IMR-90 (cell line): Measurements from ENCODE around the gene NCDN. TPM values are rescaled to one million over a fixed set of nuclear protein-coding genes. Genes with fewer than 3 reads are reported as not detected.

Experiments used
- ATAC-seq: fragments of 200-7000 bp; cut with Tn5 transposase; 2 replicates; pipeline ENCODE4 v1.9.1; 2020; ENCODE audit warnings: low read depth, mild to moderate bottlenecking, moderate library complexity
- BruUV-seq: library from RNA; stranded (reverse); fragments of 400-500 nt; replicated peaks from 2 replicates; lab custom pipeline; 2021; lab: Mats Ljungman, UMichigan
- CTCF ChIA-PET: fragments of 300-600 bp; formaldehyde crosslinking; extraction: SDS; loops from one replicate; lab custom pipeline; 2021; ENCODE audit warnings: antibody characterized with exemption; lab: Yijun Ruan, JAX
- POLR2A ChIA-PET: fragments of 300-600 bp; sonication (Branson Sonifier 250); formaldehyde crosslinking; loops from one replicate; lab custom pipeline; 2022; ENCODE audit warnings: antibody characterized with exemption; ENCODE audit not compliant: unreplicated experiment; lab: Charles Lee
- DNase-seq: peaks from one replicate; pipeline ENCODE4 v3.0.0; 2013
- H2AFZ ChIP-seq: replicated peaks from 2 replicates; pipeline ENCODE3; 2013; ENCODE audit warnings: low read length, mild to moderate bottlenecking; ENCODE audit not compliant: poor library complexity
- H2AK5ac ChIP-seq: 2 replicates; pipeline ENCODE4 v1.6.1; 2013; ENCODE audit warnings: low read depth, low read length, inconsistent platforms
- H2AK9ac ChIP-seq: replicated peaks from 2 replicates; pipeline ENCODE3; 2013; ENCODE audit warnings: mild to moderate bottlenecking, low read depth, low read length, moderate library complexity; ENCODE audit not compliant: poor library complexity
- H2BK120ac ChIP-seq: 2 replicates; pipeline ENCODE4 v1.6.1; 2013; ENCODE audit warnings: low read depth, low read length, inconsistent platforms
- H2BK15ac ChIP-seq: 3 replicates; pipeline ENCODE4 v1.6.1; 2013; ENCODE audit warnings: low read depth, low read length, inconsistent platforms
- H2BK20ac ChIP-seq: 2 replicates; pipeline ENCODE4 v1.6.1; 2013; ENCODE audit warnings: low read depth, mild to moderate bottlenecking, inconsistent platforms, low read length, moderate library complexity
- H2BK5ac ChIP-seq: 2 replicates; pipeline ENCODE4 v1.6.1; 2013; ENCODE audit warnings: mild to moderate bottlenecking, low read depth, low read length, inconsistent platforms; ENCODE audit not compliant: poor library complexity, severe bottlenecking
- H3K14ac ChIP-seq: replicated peaks from 2 replicates; pipeline ENCODE4 v1.6.1; 2013; ENCODE audit warnings: low read depth, low read length, inconsistent platforms
- H3K18ac ChIP-seq: 2 replicates; pipeline ENCODE4 v1.6.1; 2013; ENCODE audit warnings: low read depth, low read length, control low read depth
- H3K23ac ChIP-seq: 2 replicates; pipeline ENCODE4 v1.6.1; 2013; ENCODE audit warnings: low read depth, low read length, inconsistent platforms
- H3K27ac ChIP-seq: 2 replicates; pipeline ENCODE4 v1.5.1; 2013; ENCODE audit warnings: mild to moderate bottlenecking, control low read depth, low read length; ENCODE audit not compliant: insufficient read depth
- H3K27me3 ChIP-seq: 2 replicates; pipeline ENCODE4 v1.6.1; 2013; ENCODE audit warnings: low read length; ENCODE audit not compliant: control insufficient read depth, insufficient read depth
- H3K36me3 ChIP-seq: 2 replicates; pipeline ENCODE4 v1.6.1; 2013; ENCODE audit warnings: low read length, mixed read lengths; ENCODE audit not compliant: control insufficient read depth, insufficient read depth
- H3K4ac ChIP-seq: 2 replicates; pipeline ENCODE4 v1.6.1; 2013; ENCODE audit warnings: low read depth, low read length, inconsistent platforms
- H3K4me1 ChIP-seq: 2 replicates; pipeline ENCODE4 v1.6.1; 2013; ENCODE audit warnings: low read length, mixed read lengths; ENCODE audit not compliant: control insufficient read depth, insufficient read depth
- H3K4me2 ChIP-seq: 2 replicates; pipeline ENCODE4 v1.6.1; 2013; ENCODE audit warnings: low read depth, mild to moderate bottlenecking, control low read depth, low read length, moderate library complexity
- H3K4me3 ChIP-seq: 2 replicates; pipeline ENCODE4 v1.5.1; 2013; ENCODE audit warnings: low read depth, mild to moderate bottlenecking, control low read depth, low read length, moderate library complexity; ENCODE audit not compliant: insufficient read depth
- H3K56ac ChIP-seq: 2 replicates; pipeline ENCODE4 v1.6.1; 2013; ENCODE audit warnings: low read length, inconsistent platforms; ENCODE audit not compliant: insufficient read depth; ENCODE audit errors: extremely low read depth
- H3K79me1 ChIP-seq, 2 experiments: 2 replicates each; pipeline ENCODE4 v1.6.1; 2013; ENCODE audit warnings: low read length in 2 of 2, inconsistent platforms in 1 of 2, low read depth in 1 of 2
- H3K9ac ChIP-seq: 2 replicates; pipeline ENCODE4 v1.6.1; 2013; ENCODE audit warnings: low read depth, low read length, control low read depth
- H3K9me1 ChIP-seq: 2 replicates; pipeline ENCODE4 v1.6.1; 2013; ENCODE audit warnings: low read length, inconsistent platforms; ENCODE audit not compliant: insufficient read depth
- H3K9me3 ChIP-seq: 2 replicates; pipeline ENCODE4 v1.6.1; 2013; ENCODE audit warnings: low read length; ENCODE audit not compliant: control insufficient read depth, insufficient read depth
- H4K20me1 ChIP-seq: 2 replicates; pipeline ENCODE4 v1.6.1; 2013; ENCODE audit warnings: low read length, inconsistent platforms; ENCODE audit not compliant: insufficient read depth
- H4K5ac ChIP-seq: 2 replicates; pipeline ENCODE4 v1.6.1; 2013; ENCODE audit warnings: mild to moderate bottlenecking, low read depth, low read length, control low read depth
- H4K8ac ChIP-seq, 2 experiments: 2 replicates each; pipeline ENCODE4 v1.6.1; 2013; ENCODE audit warnings: low read depth in 2 of 2, low read length in 2 of 2, control low read depth in 1 of 2, inconsistent platforms in 1 of 2
- H4K91ac ChIP-seq: 2 replicates; pipeline ENCODE4 v1.6.1; 2013; ENCODE audit warnings: low read depth, low read length, inconsistent platforms; ENCODE audit not compliant: insufficient read depth
- BHLHE40 ChIP-seq: fragments of 150-350 bp; IDR thresholded peaks from 2 replicates; pipeline ENCODE4 v1.6.1; 2016; ENCODE audit warnings: mild to moderate bottlenecking, low read depth, low read length
- CHD1 ChIP-seq: IDR thresholded peaks from 2 replicates; pipeline ENCODE4 v1.6.1; 2012; ENCODE audit warnings: low read depth, low read length, improper control_type of control experiment
- FOS ChIP-seq: fragments of 150-350 bp; IDR thresholded peaks from 2 replicates; pipeline ENCODE4 v1.6.1; 2016; ENCODE audit warnings: low read depth, low read length
- MAFK ChIP-seq: IDR thresholded peaks from 2 replicates; pipeline ENCODE4 v1.6.1; 2012; ENCODE audit warnings: low read depth, low read length, improper control_type of control experiment
- MXI1 ChIP-seq: IDR thresholded peaks from 2 replicates; pipeline ENCODE4 v1.6.1; 2012; ENCODE audit warnings: low read depth, mild to moderate bottlenecking, low read length, moderate library complexity, borderline replicate concordance
- NFE2L2 ChIP-seq: fragments of 150-350 bp; IDR thresholded peaks from 2 replicates; pipeline ENCODE4 v1.6.1; 2016; ENCODE audit warnings: low read depth, mild to moderate bottlenecking, low read length
- POLR2A ChIP-seq: IDR thresholded peaks from 2 replicates; pipeline ENCODE4 v1.6.1; 2012; ENCODE audit warnings: mild to moderate bottlenecking, low read depth, low read length
- RCOR1 ChIP-seq: IDR thresholded peaks from 2 replicates; pipeline ENCODE4 v1.6.1; 2012; ENCODE audit warnings: mild to moderate bottlenecking, low read length, improper control_type of control experiment; ENCODE audit not compliant: insufficient replicate concordance
- RFX5 ChIP-seq: IDR thresholded peaks from 2 replicates; pipeline ENCODE4 v1.8.0; 2012; ENCODE audit warnings: low read depth, mild to moderate bottlenecking, low read length, moderate library complexity
- SMC3 ChIP-seq: fragments of 150-350 bp; IDR thresholded peaks from 2 replicates; pipeline ENCODE4 v1.6.1; 2016; ENCODE audit warnings: low read depth, mild to moderate bottlenecking, antibody characterized with exemption, low read length, moderate library complexity
- WGBS, 2 experiments: methylation state at CpG; one replicate each; pipeline versions ENCODE4 v1.1.5 to v1.1.7; 2013; ENCODE audit warnings: missing lambda C conversion rate in 2 of 2; ENCODE audit not compliant: insufficient read length in 1 of 2; ENCODE audit errors: extremely low coverage in 2 of 2; 5-methylcytosine and 5-hydroxymethylcytosine counted together
- dilution Hi-C: fragments of 300-500 bp; cut with HindIII; formaldehyde crosslinking; loops from one replicate; pipeline ENCODE4 v1.14.3; 2018; ENCODE audit warnings: low sequenced_read_pairs; ENCODE audit not compliant: unreplicated experiment
- in situ Hi-C: fragments of 300-500 bp; cut with MboI; formaldehyde crosslinking; loops from 3 replicates; pipeline ENCODE4 v1.14.3; 2019; ENCODE audit warnings: low sequenced_read_pairs, inconsistent platforms, mixed read lengths
- intact Hi-C: fragments of 100-400 bp; cut with micrococcal nuclease; formaldehyde crosslinking; loops from 2 replicates; pipeline ENCODE4 v1.10.0; 2022
- polyA plus RNA-seq, 3 experiments: library from polyadenylated mRNA; depleted of rRNA; stranded (reverse); fragments of >200 nt; gene quantifications; 2 replicates each; pipeline ENCODE4 v1.2.3, GENCODE V29; 2012; ENCODE audit warnings: low replicate concordance in 1 of 3
- total RNA-seq: library from RNA; depleted of rRNA; stranded (reverse); fragments of >200 nt; gene quantifications from 2 replicates; pipeline ENCODE4 v1.2.3, GENCODE V29; 2012
- TF ChIP-seq, protein P1 (sequence below): fragments of 150-350 bp; IDR thresholded peaks from 2 replicates; pipeline ENCODE4 v1.6.1; 2017; ENCODE audit warnings: mild to moderate bottlenecking, antibody characterized with exemption, low read length, low read depth

The NCDN gene
- total and polyA plus RNA-seq, 2 of the 4 experiments (the other 2 are of a cell fraction), result 10.0 to 38.8 TPM

GRCh38 chr1:35590476-35591040, 33.0 kb downstream of the NCDN start (continued):
- TF ChIP-seq NFE2L2 (no peak), BHLHE40 (no peak), POLR2A (no peak), RFX5 (no peak), MXI1 (no peak), CHD1 (no peak), RCOR1 (no peak), SMC3 (no peak)

- ChIA-PET POLR2A (no interaction called here), CTCF (no interaction called here)
- peaks cover 21% of the 10 kb centered on the region for H3K9me1 ChIP-seq
- no TSS peak for BruUV-seq
- no peak overlapping the region for H3K27ac ChIP-seq
- H2BK15ac ChIP-seq, result no peak overlapping the region
- no peak overlapping the region for H4K91ac ChIP-seq
- no peak overlapping the region for H3K4me2 ChIP-seq
- no peak overlapping the region for H3K56ac ChIP-seq
- H2AK9ac ChIP-seq, result no peak overlapping the region
- no peak overlapping the region for H2BK20ac ChIP-seq
- H2BK5ac ChIP-seq, result no peak overlapping the region
- TF ChIP-seq BHLHE40 (no peak), CHD1 (no peak), FOS (no peak), MXI1 (no peak), POLR2A (no peak), NFE2L2 (no peak), MAFK (no peak), SMC3 (no peak), RCOR1 (no peak)
- TF ChIP-seq, protein P1, sequence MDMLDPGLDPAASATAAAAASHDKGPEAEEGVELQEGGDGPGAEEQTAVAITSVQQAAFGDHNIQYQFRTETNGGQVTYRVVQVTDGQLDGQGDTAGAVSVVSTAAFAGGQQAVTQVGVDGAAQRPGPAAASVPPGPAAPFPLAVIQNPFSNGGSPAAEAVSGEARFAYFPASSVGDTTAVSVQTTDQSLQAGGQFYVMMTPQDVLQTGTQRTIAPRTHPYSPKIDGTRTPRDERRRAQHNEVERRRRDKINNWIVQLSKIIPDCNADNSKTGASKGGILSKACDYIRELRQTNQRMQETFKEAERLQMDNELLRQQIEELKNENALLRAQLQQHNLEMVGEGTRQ, result no peak
- no peaks in the 10 kb centered on the region for H3K27me3 ChIP-seq
- dilution Hi-C loops, result no loop called here
- no peak overlapping the region for H3K23ac ChIP-seq
- ATAC-seq (no peak), DNase-seq (no peak)
- H2AFZ ChIP-seq, result no peak overlapping the region
- no peak overlapping the region for H3K4me3 ChIP-seq
- in situ Hi-C loops, result no loop called here
- H2AK5ac ChIP-seq, result no peak overlapping the region
- H3K18ac ChIP-seq, result no peak overlapping the region
- peaks cover 3% of the 10 kb centered on the region for H3K36me3 ChIP-seq
- intact Hi-C loops, result no loop called here
- 80% methylated on average over 1 of the region's 8 CpGs; no CpG with 5 or more reads in 1 of the 2 experiments for WGBS, 2 experiments
- no peak overlapping the region for H4K8ac ChIP-seq
- H3K4me1 ChIP-seq, result no peaks in the 10 kb centered on the region
- no peak overlapping the region for H2BK120ac ChIP-seq
- no peak overlapping the region for H3K4ac ChIP-seq
- H3K79me1 ChIP-seq, result no peaks in the 10 kb centered on the region
- no peak overlapping the region for H3K14ac ChIP-seq
- H3K9me3 ChIP-seq, result no peaks in the 10 kb centered on the region
- no peaks in the 10 kb centered on the region; the same call in 1 of the 2 replicates for H4K20me1 ChIP-seq
- no peak overlapping the region for H3K9ac ChIP-seq
- no peak overlapping the region for H4K5ac ChIP-seq
These were observed 33.6 kb downstream of the NCDN start for GRCh38 chr1:35591211-35591610.
